Transverse colon (tissue), 4 donors: ENCODE results near the gene SPN. TPM values are rescaled to one million over a fixed set of nuclear protein-coding genes. Genes with fewer than 3 reads are reported as not detected.
"Not testable (repeated sequence)": the region's sequence is repeated elsewhere in the genome, so short reads cannot be mapped to it uniquely, and the experiment has no call there.

Experiments
- DNase-seq: peaks from one replicate; pipeline ENCODE4 v3.0.0-alpha.2; 2019
- H3K27ac ChIP-seq, 4 donors: fragments of 200-600 bp; sonication (generic); 2 replicates each; pipeline ENCODE4 v1.5.1; 2016 to 2018; ENCODE audit warnings: inconsistent platforms in 4 of 4
- H3K27me3 ChIP-seq: fragments of 200-600 bp; sonication (generic); 2 replicates; pipeline ENCODE4 v1.5.1; 2017; ENCODE audit warnings: inconsistent platforms
- H3K36me3 ChIP-seq, 4 donors: fragments of 200-600 bp; sonication (generic); 2 replicates each; pipeline ENCODE4 v1.5.1; 2017 to 2019; ENCODE audit warnings: inconsistent platforms in 4 of 4
- H3K4me1 ChIP-seq, 4 donors: fragments of 200-600 bp; sonication (generic); 2 replicates each; pipeline ENCODE4 v1.5.1; 2017 to 2020; ENCODE audit warnings: inconsistent platforms in 4 of 4
- H3K4me3 ChIP-seq, 4 donors: fragments of 200-600 bp; sonication (generic); 1 replicate in 1 of 4; 2 replicates in 3 of 4; pipeline versions ENCODE4 v1.5.1 to v1.6.1; 2017 to 2019; ENCODE audit warnings: inconsistent platforms in 4 of 4
- H3K9me3 ChIP-seq, 2 donors: fragments of 200-600 bp; sonication (generic); 2 replicates each; pipeline ENCODE4 v1.5.1; 2017 to 2019; ENCODE audit warnings: inconsistent platforms in 2 of 2
- EP300 ChIP-seq: sonication (generic); formaldehyde crosslinking; IDR thresholded peaks from one replicate; pipeline ENCODE4 v1.6.1; 2017; ENCODE audit warnings: antibody characterized with exemption, low read depth
- POLR2A ChIP-seq: fragments of 450-650 bp; IDR thresholded peaks from one replicate; pipeline ENCODE4 v1.6.1; 2016; ENCODE audit warnings: antibody characterized with exemption, mild to moderate bottlenecking, moderate library complexity
- POLR2AphosphoS5 ChIP-seq, 3 donors: sonication (generic); formaldehyde crosslinking; IDR thresholded peaks; one replicate each; pipeline ENCODE4 v1.6.1; 2016; ENCODE audit warnings: antibody characterized with exemption in 3 of 3
- WGBS, 2 donors: methylation state at CpG; one replicate each; pipeline ENCODE4 v1.1.5; 2018; ENCODE audit warnings: low coverage in 1 of 2; 5-methylcytosine and 5-hydroxymethylcytosine counted together
- in situ Hi-C, 4 donors: fragments of 200-750 bp; cut with MboI; loops; one replicate each; pipeline versions ENCODE4 v1.15.0 to v1.15.1; 2017; ENCODE audit warnings: low sequenced_read_pairs in 3 of 4, low pct_ligation_motif_present in 1 of 4, low pct_unique_long_range_greater_than_20kb in 1 of 4
- intact Hi-C: fragments of 100-400 bp; cut with DNase I; formaldehyde crosslinking; loops from one replicate; pipeline ENCODE4 v1.15.1; 2023; ENCODE audit warnings: low total_unique reads
- total RNA-seq, 4 donors: library from RNA; depleted of rRNA; stranded (reverse); fragments of >200 nt; gene quantifications; one replicate each; pipeline ENCODE4 v1.1.0, GENCODE V29; 2016
- TF ChIP-seq, protein P1 (sequence below), 5 experiments: fragments of 200-600 bp in 3 of 5; fragments of 450-650 bp in 2 of 5; sonication (generic) in 3 of 5; IDR thresholded peaks; 1 replicate in 2 of 5; 2 replicates in 3 of 5; pipeline ENCODE4 v1.5.1; 2016 to 2017; ENCODE audit warnings: antibody characterized with exemption in 5 of 5, inconsistent platforms in 3 of 5, mild to moderate bottlenecking in 2 of 5, moderate library complexity in 1 of 5

SPN gene
- total RNA-seq, 4 donors from 2014 or later: 0.20 to 3.7 (median 1.1) TPM

GRCh38 chr16:29665294-29666077 lies 2.4 kb downstream of the SPN start:
- peak overlapping the region in 3 of 4 donors; percentile 30 to 50 (median 34) for H3K27ac ChIP-seq
- H3K4me3 ChIP-seq: peak overlapping the region in 1 of 4 donors; percentile 44
- peaks cover 0 to 26% (median 8%) of the 10 kb centered on the region in 4 donors for H3K4me1 ChIP-seq

DNA sequence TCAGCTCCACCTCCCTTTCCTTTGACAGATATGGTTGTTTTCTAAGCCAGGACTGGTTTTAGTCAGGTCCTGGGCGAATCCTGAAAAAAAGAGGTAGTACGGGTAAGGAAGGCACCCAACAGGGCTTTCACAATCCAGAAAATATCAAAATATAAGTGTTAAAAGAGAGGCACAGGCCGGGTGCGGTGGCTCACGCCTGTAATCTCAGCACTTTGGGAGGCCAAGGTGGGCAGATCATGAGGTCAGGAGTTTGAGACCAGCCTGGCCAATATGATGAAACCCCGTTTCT lies 4.2 kb downstream of the SPN start:
- H3K4me3 ChIP-seq, H3K27me3 ChIP-seq, H3K9me3 ChIP-seq, DNase-seq, intact Hi-C loops, H3K36me3 ChIP-seq: not testable (repeated sequence)
- in situ Hi-C loops: loop anchor here in 1 of 4 donors (25.0 kb wide), 1 partner anchor 495 kb away; no protein-coding TSS in a partner anchor
- H3K4me1 ChIP-seq: peaks cover 0 to 21% (median 8%) of the 10 kb centered on the region in 4 donors
- peak overlapping the region in 2 of 4 donors; percentile 31 to 50 for H3K27ac ChIP-seq
- 96% methylated on average over 6 of the region's 6 CpGs; no CpG with 5 or more reads in 1 of the 2 donors for WGBS, 2 donors

More at GRCh38 chr16:29665294-29666077, 2.4 kb downstream of the SPN start:
- no peak for TF ChIP-seq EP300
- TF ChIP-seq POLR2A: no peak
- TF ChIP-seq, protein P1, sequence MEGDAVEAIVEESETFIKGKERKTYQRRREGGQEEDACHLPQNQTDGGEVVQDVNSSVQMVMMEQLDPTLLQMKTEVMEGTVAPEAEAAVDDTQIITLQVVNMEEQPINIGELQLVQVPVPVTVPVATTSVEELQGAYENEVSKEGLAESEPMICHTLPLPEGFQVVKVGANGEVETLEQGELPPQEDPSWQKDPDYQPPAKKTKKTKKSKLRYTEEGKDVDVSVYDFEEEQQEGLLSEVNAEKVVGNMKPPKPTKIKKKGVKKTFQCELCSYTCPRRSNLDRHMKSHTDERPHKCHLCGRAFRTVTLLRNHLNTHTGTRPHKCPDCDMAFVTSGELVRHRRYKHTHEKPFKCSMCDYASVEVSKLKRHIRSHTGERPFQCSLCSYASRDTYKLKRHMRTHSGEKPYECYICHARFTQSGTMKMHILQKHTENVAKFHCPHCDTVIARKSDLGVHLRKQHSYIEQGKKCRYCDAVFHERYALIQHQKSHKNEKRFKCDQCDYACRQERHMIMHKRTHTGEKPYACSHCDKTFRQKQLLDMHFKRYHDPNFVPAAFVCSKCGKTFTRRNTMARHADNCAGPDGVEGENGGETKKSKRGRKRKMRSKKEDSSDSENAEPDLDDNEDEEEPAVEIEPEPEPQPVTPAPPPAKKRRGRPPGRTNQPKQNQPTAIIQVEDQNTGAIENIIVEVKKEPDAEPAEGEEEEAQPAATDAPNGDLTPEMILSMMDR (IDR thresholded peaks at IDR 0.05): no peak
- no peak for TF ChIP-seq POLR2AphosphoS5 (IDR thresholded peaks at IDR 0.05)
- intact Hi-C loops: no loop called here
- H3K36me3 ChIP-seq: no peaks in the 10 kb centered on the region
- 71 to 86% methylated on average over 6 to 15 of the region's 15 CpGs for WGBS, 2 donors
- in situ Hi-C loops: loop anchor here in 1 of 4 donors (25.0 kb wide), 1 partner anchor 497 kb away; no protein-coding TSS in a partner anchor
- no peak for DNase-seq
- H3K9me3 ChIP-seq: no peaks in the 10 kb centered on the region
- H3K27me3 ChIP-seq: no peaks in the 10 kb centered on the region

DNA sequence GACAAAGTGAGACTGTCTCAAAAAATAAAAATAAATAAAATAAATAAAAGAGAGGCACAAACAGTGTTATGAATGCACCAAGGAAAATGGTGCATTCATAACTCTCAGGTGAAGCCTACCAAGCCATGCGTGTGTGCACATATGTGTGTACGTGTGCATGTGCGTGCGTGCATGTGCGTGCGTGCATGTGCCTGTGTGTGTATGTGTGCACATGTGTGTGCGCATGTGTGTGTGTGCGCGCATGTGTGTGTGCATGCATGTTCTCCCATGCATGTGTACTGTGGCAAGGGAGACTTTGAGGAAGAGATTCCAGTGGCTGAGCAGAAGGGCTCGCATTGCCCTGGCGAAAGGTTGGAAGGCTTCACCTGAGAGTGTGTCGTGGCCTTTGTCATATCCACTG lies 4.7 kb downstream of the SPN start:
- Histone ChIP-seq H3K9me3 (no peaks in the 10 kb centered on the region), H3K36me3 (no peaks in the 10 kb centered on the region), H3K27me3 (no peaks in the 10 kb centered on the region), H3K27ac (no peak overlapping the region), H3K4me1 (peaks cover 0 to 21% (median 8%) of the 10 kb centered on the region in 4 donors), H3K4me3 (no peak overlapping the region)
- DNase-seq: no peak
- intact Hi-C loops: no loop called here
- TF ChIP-seq POLR2A (no peak), EP300 (no peak), POLR2AphosphoS5 (IDR thresholded peaks at IDR 0.05) (no peak)
- TF ChIP-seq, protein P1 (IDR thresholded peaks at IDR 0.05): no peak
- WGBS, 2 donors: 97 to 100% methylated on average over 12 of the region's 12 CpGs
- in situ Hi-C loops: loop anchor here in 1 of 4 donors (25.0 kb wide), 1 partner anchor 495 kb away; no protein-coding TSS in a partner anchor

DNA sequence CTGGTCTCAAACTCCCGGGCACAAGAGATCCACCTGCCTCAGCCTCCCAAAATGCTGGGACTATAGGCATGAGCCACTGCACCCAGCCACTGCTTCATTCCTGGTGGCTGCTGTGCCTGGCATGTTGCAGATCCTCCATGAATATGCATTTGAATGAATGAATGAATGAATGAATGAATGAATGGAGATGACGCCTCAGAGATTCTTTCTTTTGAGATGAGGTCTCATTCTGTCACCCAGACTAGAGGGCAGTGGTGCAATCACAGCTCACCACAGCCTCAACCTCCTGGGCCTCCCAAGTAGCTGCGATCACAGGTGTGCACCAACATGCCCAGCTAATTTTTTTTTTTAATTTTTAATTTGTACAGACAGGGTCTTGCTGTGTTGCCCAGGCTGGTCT lies 5.2 kb downstream of the SPN start:
- intact Hi-C loops (no loop called here), in situ Hi-C loops (loop anchor here in 1 of 4 donors (25.0 kb wide), 1 partner anchor 494 kb away; no protein-coding TSS in a partner anchor)
- Histone ChIP-seq H3K9me3 (no peaks in the 10 kb centered on the region), H3K4me3 (no peak overlapping the region), H3K27me3 (no peaks in the 10 kb centered on the region), H3K36me3 (no peaks in the 10 kb centered on the region), H3K27ac (no peak overlapping the region), H3K4me1 (peaks cover 0 to 21% (median 8%) of the 10 kb centered on the region in 4 donors)
- 90 to 95% methylated on average over 2 to 3 of the region's 3 CpGs for WGBS, 2 donors
- no peak for DNase-seq
- TF ChIP-seq, protein P1 (IDR thresholded peaks at IDR 0.05): no peak
- TF ChIP-seq POLR2AphosphoS5 (IDR thresholded peaks at IDR 0.05) (no peak), POLR2A (no peak), EP300 (no peak)
